GM12878 (cell line): Measurements from ENCODE around the gene CCDC187. TPM values are rescaled to one million over a fixed set of nuclear protein-coding genes. Genes with fewer than 3 reads are reported as not detected.
"Not testable (repeated sequence)": the region's sequence is repeated elsewhere in the genome, so short reads cannot be mapped to it uniquely, and the experiment has no call there.

ENCODE experiments used
- ATAC-seq: fragments of 200-7000 bp; cut with Tn5 transposase; 3 replicates; pipeline ENCODE4 v1.9.1; 2020; ENCODE audit warnings: mild to moderate bottlenecking, moderate library complexity
- BruUV-seq: library from RNA; stranded (reverse); fragments of 400-500 nt; replicated peaks from 2 replicates; lab custom pipeline; 2021; lab: Mats Ljungman, UMichigan
- CTCF ChIA-PET: fragments of 300-600 bp; sonication (Branson Sonifier 250); formaldehyde crosslinking; extraction: SDS; loops from one replicate; lab custom pipeline; 2021; ENCODE audit warnings: inconsistent platforms; lab: Yijun Ruan, JAX
- POLR2A ChIA-PET: fragments of 350-600 bp; formaldehyde crosslinking; extraction: SDS; loops from one replicate; lab custom pipeline; 2021; ENCODE audit warnings: inconsistent platforms; lab: Charles Lee
- RAD21 ChIA-PET: fragments of 300-600 bp; sonication (Branson Sonifier 250); formaldehyde crosslinking; loops from one replicate; lab custom pipeline; 2023; ENCODE audit warnings: antibody characterized with exemption; ENCODE audit not compliant: unreplicated experiment; lab: Charles Lee
- SMC1A ChIA-PET: fragments of 300-600 bp; sonication (Branson Sonifier 250); formaldehyde crosslinking; loops from one replicate; lab custom pipeline; 2023; ENCODE audit not compliant: unreplicated experiment, uncharacterized antibody; lab: Charles Lee
- DNase-seq: peaks from one replicate; pipeline ENCODE4 v3.0.0-alpha.2; 2011; ENCODE audit warnings: low read depth, low spot score
- FAIRE-seq: peaks from 3 replicates; lab custom pipeline; 2011; peaks lifted over from hg19 to GRCh38; lab: Jason Lieb, UNC
- H2AFZ ChIP-seq: 2 replicates; pipeline ENCODE4 v1.6.0; 2011; ENCODE audit warnings: low read depth, low read length, control low read depth; ENCODE audit not compliant: control insufficient read depth
- H3K27ac ChIP-seq: 2 replicates; pipeline ENCODE4 v1.5.1; 2011; ENCODE audit warnings: control low read depth; ENCODE audit not compliant: control insufficient read depth, insufficient read depth
- H3K27me3 ChIP-seq, 2 experiments: replicated peaks in 1 of 2; 2 replicates each; pipeline versions ENCODE4 v1.6.0 to v1.6.1; 2011; ENCODE audit warnings: low read length in 1 of 2; ENCODE audit not compliant: control insufficient read depth in 2 of 2, insufficient read depth in 2 of 2
- H3K36me3 ChIP-seq, 2 experiments: 2 replicates each; pipeline ENCODE4 v1.5.1; 2011; ENCODE audit warnings: low read length in 1 of 2; ENCODE audit not compliant: control insufficient read depth in 2 of 2, insufficient read depth in 2 of 2
- H3K4me1 ChIP-seq: 2 replicates; pipeline ENCODE4 v1.6.1; 2011; ENCODE audit warnings: mild to moderate bottlenecking, low read length, moderate library complexity, mixed read lengths; ENCODE audit not compliant: control insufficient read depth, insufficient read depth
- H3K4me2 ChIP-seq: 2 replicates; pipeline ENCODE4 v1.6.0; 2011; ENCODE audit warnings: control low read depth; ENCODE audit not compliant: control insufficient read depth, insufficient read depth
- H3K4me3 ChIP-seq: fragments of 200-600 bp; sonication (generic); 2 replicates; pipeline ENCODE4 v1.5.1; 2016
- H3K79me2 ChIP-seq: 2 replicates; pipeline ENCODE4 v1.6.0; 2011; ENCODE audit warnings: low read length; ENCODE audit not compliant: control insufficient read depth, insufficient read depth
- H3K9ac ChIP-seq: 2 replicates; pipeline ENCODE4 v1.8.0; 2011; ENCODE audit warnings: low read length, control low read depth, mixed read lengths; ENCODE audit not compliant: control insufficient read depth, insufficient read depth
- H3K9me3 ChIP-seq: replicated peaks from 3 replicates; pipeline ENCODE4 v1.5.1; 2011; ENCODE audit warnings: mild to moderate bottlenecking, low read length; ENCODE audit not compliant: control insufficient read depth, insufficient read depth
- H4K20me1 ChIP-seq: 2 replicates; pipeline ENCODE4 v1.6.0; 2011; ENCODE audit not compliant: control insufficient read depth, insufficient read depth
- BHLHE40 ChIP-seq, 2 experiments: fragments of 450-650 bp in 1 of 2; IDR thresholded peaks; 2 replicates each; pipeline ENCODE4 v1.6.1; 2011 to 2017; ENCODE audit warnings: low read depth in 2 of 2, borderline replicate concordance in 1 of 2, improper control_type of control experiment in 1 of 2, low read length in 1 of 2, mild to moderate bottlenecking in 1 of 2
- RUNX3 ChIP-seq: IDR thresholded peaks from 2 replicates; pipeline ENCODE4 v1.6.1; 2012; ENCODE audit warnings: low read length, inconsistent platforms
- WGBS: methylation state at CpG from one replicate; pipeline ENCODE4 v1.1.6; 2016; ENCODE audit warnings: low lambda C conversion rate; ENCODE audit not compliant: insufficient replicate concordance, insufficient coverage; ENCODE audit errors: missing lambda C conversion rate; 5-methylcytosine and 5-hydroxymethylcytosine counted together
- in situ Hi-C: fragments of 300-500 bp; cut with MboI; formaldehyde crosslinking; loops from 9 replicates; pipeline ENCODE4 v1.14.3; 2018; ENCODE audit warnings: mixed read lengths
- intact Hi-C: fragments of 100-400 bp; cut with micrococcal nuclease; formaldehyde crosslinking; loops from one replicate; pipeline ENCODE4 v1.14.2; 2022; ENCODE audit not compliant: unreplicated experiment
- polyA plus RNA-seq, 11 experiments: library from polyadenylated mRNA; depleted of rRNA in 4 of 11; unstranded in 6 of 11; stranded (reverse) in 5 of 11; fragments of >200 nt; fragmentation: Nextera tagmentation in 4 of 11; fragmentation: Illumina TruSeq in 1 of 11; extraction: Ambion mirVana in 4 of 11; extraction: Trizol in 1 of 11; gene quantifications; 1 replicate in 1 of 11; 2 replicates in 10 of 11; pipeline versions ENCODE4 v1.2.1 to v1.2.3, GENCODE V29; 2011 to 2016; ENCODE audit warnings: inconsistent platforms in 2 of 11, missing spikeins in 2 of 11, low read depth in 1 of 11
- total RNA-seq, 4 experiments: library from RNA; depleted of rRNA in 3 of 4; stranded (reverse); fragments of >200 nt in 3 of 4; fragmentation: Illumina TruSeq in 1 of 4; extraction: Trizol in 1 of 4; gene quantifications; 2 replicates each; pipeline versions ENCODE4 v1.2.1 to v1.2.3, GENCODE V29; 2013 to 2021
- TF ChIP-seq, protein P1 (sequence below): fragments of 450-650 bp; IDR thresholded peaks from 2 replicates; pipeline ENCODE4 v1.6.1; 2018; ENCODE audit warnings: borderline replicate concordance, mild to moderate bottlenecking; ENCODE audit not compliant: partially characterized antibody

The CCDC187 gene
- total and polyA plus RNA-seq, 10 of the 15 experiments (the other 5 are each of a cell fraction or from before 2014, with no cell fraction given), result 0.04 to 0.23 (median 0.04) TPM; not detected in 7

- in situ Hi-C loops, result no loop called here
- CTCF ChIA-PET, result interaction anchor here (0.8 kb wide), 1 partner anchor 13 kb away, joined by 3 read pairs; no protein-coding TSS in a partner anchor
- no peak overlapping the region for H3K27ac ChIP-seq
- no TSS peak for BruUV-seq
- peaks cover 40% of the 10 kb centered on the region for H3K4me1 ChIP-seq
- RAD21 ChIA-PET, result no interaction called here
- FAIRE-seq (no peak), ATAC-seq (no peak), DNase-seq (no peak)
- H3K79me2 ChIP-seq, result peaks cover 44% of the 10 kb centered on the region
- H4K20me1 ChIP-seq, result peaks cover 4% of the 10 kb centered on the region; the same call in 1 of the 2 replicates
- POLR2A ChIA-PET, result no interaction called here
- no peak overlapping the region for H3K9ac ChIP-seq
- no peak overlapping the region for H2AFZ ChIP-seq
- no peak overlapping the region for H3K4me3 ChIP-seq
- peak overlapping the region; percentile 24; the same call in 1 of the 2 replicates for H3K4me2 ChIP-seq
- 73% methylated on average over 28 of the region's 32 CpGs for WGBS
- 0 out of 2 replicates have a peak, but pooled peaks have one; percentile 12 for TF ChIP-seq RUNX3
- TF ChIP-seq, protein P1, sequence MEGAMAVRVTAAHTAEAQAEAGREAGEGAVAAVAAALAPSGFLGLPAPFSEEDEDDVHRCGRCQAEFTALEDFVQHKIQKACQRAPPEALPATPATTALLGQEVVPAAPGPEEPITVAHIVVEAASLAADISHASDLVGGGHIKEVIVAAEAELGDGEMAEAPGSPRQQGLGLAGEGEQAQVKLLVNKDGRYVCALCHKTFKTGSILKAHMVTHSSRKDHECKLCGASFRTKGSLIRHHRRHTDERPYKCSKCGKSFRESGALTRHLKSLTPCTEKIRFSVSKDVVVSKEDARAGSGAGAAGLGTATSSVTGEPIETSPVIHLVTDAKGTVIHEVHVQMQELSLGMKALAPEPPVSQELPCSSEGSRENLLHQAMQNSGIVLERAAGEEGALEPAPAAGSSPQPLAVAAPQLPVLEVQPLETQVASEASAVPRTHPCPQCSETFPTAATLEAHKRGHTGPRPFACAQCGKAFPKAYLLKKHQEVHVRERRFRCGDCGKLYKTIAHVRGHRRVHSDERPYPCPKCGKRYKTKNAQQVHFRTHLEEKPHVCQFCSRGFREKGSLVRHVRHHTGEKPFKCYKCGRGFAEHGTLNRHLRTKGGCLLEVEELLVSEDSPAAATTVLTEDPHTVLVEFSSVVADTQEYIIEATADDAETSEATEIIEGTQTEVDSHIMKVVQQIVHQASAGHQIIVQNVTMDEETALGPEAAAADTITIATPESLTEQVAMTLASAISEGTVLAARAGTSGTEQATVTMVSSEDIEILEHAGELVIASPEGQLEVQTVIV, result no peak
- no peak for TF ChIP-seq BHLHE40 (IDR thresholded peaks at IDR 0.05; ENCODE audit: borderline replicate concordance in 1 of 2, low read depth in 2 of 2, low read length in 1 of 2)
- SMC1A ChIA-PET, result no interaction called here
- intact Hi-C loops, result no loop called here
- H3K36me3 ChIP-seq, result peaks cover 5 to 20% of the 10 kb centered on the region in 2 experiments; a peak in 3 of 4 replicates
- H3K27me3 ChIP-seq, result no peaks in the 10 kb centered on the region
- H3K9me3 ChIP-seq, result no peaks in the 10 kb centered on the region
These were observed 66.2 kb downstream of the CCDC187 start for GRCh38 chr9:136237486-136238341.

DNA sequence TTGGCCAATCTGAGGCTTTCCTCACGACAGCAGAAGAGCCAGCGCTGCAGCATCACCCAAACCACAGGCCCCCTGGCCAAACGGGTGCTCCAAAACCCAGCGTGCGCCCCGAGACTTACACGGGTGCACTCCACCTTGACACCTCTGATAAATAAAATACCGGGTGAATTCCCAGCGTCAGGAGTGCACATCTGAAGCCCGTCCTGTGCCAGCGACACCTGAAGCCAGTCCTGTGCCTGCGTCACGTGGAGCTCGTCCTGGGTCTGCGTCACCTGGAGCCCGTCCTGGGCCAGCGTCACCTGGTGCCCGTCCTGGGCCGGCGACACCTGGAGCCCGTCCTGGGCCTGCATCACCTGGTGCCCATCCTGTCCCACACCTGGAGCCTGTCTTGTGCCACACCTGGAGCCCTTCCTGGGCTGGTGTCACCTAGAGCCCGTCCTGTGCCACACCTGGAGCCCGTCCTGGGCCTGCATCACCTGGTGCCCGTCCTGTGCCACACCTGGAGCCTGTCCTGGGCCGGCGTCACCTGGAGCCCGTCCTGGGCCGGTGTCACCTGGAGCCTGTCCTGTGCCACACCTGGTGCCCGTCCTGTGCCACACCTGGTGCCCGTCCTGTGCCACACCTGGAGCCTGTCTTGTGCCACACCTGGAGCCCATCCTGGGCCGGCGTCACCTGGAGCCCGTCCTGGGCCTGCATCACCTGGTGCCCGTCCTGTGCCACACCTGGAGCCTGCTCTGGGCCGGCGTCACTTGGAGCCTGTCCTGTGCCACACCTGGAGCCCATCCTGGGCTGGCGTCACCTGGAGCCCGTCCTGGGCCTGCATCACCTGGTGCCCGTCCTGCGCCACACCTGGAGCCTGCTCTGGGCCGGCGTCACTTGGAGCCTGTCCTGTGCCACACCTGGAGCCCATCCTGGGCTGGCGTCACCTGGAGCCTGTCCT, 67.2 kb downstream of the CCDC187 start:
- H3K27ac ChIP-seq, intact Hi-C loops, H4K20me1 ChIP-seq, FAIRE-seq, in situ Hi-C loops, H2AFZ ChIP-seq, RAD21 ChIA-PET, H3K9ac ChIP-seq, H3K27me3 ChIP-seq, ATAC-seq, H3K4me3 ChIP-seq, CTCF ChIA-PET, H3K9me3 ChIP-seq, BruUV-seq, H3K4me2 ChIP-seq, DNase-seq, SMC1A ChIA-PET: not testable (repeated sequence)
- H3K36me3 ChIP-seq, result peaks cover 5 to 20% of the 10 kb centered on the region in 2 experiments; a peak in 3 of 4 replicates
- peaks cover 34% of the 10 kb centered on the region for H3K79me2 ChIP-seq
- WGBS, result 94% methylated on average over 39 of the region's 43 CpGs
- H3K4me1 ChIP-seq, result peaks cover 31% of the 10 kb centered on the region
- POLR2A ChIA-PET, result interaction anchor here (0.6 kb wide), 1 partner anchor 114 kb away, joined by 3 read pairs; no protein-coding TSS in a partner anchor
